Measurements from ENCODE around the gene MARCHF2.

- TF ChIP-seq CTCF (IDR thresholded peaks at IDR 0.05 in 2 of 3, conservative IDR thresholded peaks at IDR 0.05 in 1 of 3; ENCODE audit: insufficient read depth in 2 of 3, low read depth in 1 of 3, low read length in 3 of 3), result no peak
- no peak for TF ChIP-seq POLR2A (conservative IDR thresholded peaks at IDR 0.05)
- peak; percentile 89 for TF ChIP-seq DPF2 (IDR thresholded peaks at IDR 0.05)
- no peak for TF ChIP-seq TSHZ1 (CRISPR knock-in tag; IDR thresholded peaks at IDR 0.05)
- TF ChIP-seq NFYB (IDR thresholded peaks at IDR 0.05; ENCODE audit: extremely low read depth, insufficient read length), result no peak
- no peak for TF ChIP-seq ZNF583 (CRISPR knock-in tag; IDR thresholded peaks at IDR 0.05)
- TF ChIP-seq HCFC1 (IDR thresholded peaks at IDR 0.05; ENCODE audit: low read depth, low read length), result no peak
- TF ChIP-seq RAD21 (CRISPR knock-in tag; conservative IDR thresholded peaks at IDR 0.05 in 1 of 2, IDR thresholded peaks at IDR 0.05 in 1 of 2), result no peak
- TF ChIP-seq EZH2 (IDR thresholded peaks at IDR 0.05; ENCODE audit: borderline replicate concordance, low read depth, low read length), result no peak
Observed at GRCh38 chr19:8423817-8424223, 10.7 kb downstream of the MARCHF2 start.
